GM19193 (cell line): ENCODE results near the gene MUS81.
A peak's percentile ranks its signal among the peaks of the same experiment; 100 is the strongest.

Source experiments
- POLR2A ChIP-seq: IDR thresholded peaks from 4 replicates; pipeline ENCODE4 v1.6.1; 2011; ENCODE audit not compliant: insufficient read depth, insufficient read length; ENCODE audit errors: extremely low read depth

The MUS81 gene

DNA sequence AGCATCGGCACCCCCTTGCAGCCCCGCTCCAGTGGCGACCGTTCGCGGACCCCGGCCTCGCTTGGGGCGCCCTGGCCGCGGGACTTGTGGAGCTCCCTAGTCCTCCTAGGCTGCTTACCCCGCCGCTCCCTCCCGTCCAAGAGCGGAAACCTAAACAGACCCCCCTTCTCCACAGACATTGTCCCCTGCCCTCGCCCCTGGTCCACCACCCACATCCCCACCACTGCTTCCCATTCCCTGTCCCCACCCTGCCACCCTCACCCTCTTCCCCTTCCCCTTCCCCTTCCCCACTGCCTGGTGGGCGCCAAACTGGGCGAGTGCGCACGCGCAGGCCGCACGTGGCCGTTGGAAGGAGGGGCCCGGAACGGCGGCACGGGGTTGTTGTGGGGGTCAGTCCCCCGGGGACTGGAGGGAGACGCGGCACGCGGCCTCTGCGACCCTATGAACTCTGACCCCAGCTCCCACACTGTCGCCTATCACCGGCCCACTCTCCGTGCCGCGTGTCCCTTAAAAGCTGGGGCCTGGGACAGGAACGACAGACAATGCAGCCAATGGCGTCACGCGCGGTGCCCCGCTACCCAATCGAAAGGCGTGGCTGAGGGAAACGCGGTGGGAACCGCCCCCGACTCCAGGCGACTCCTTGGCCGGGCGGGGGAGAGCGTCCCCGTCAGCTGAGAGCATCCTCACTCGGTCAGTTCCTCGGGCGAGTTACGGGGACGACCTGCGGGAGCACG lies 26.8 kb upstream of the MUS81 start, which contains the start of gene SNX32:
TSS of gene SNX32 (plus strand) at position 667 of the 734 bp plus-strand sequence. CDS start 103 bp downstream, outside the sequence.
- TF ChIP-seq POLR2A: peak; percentile 30

DNA sequence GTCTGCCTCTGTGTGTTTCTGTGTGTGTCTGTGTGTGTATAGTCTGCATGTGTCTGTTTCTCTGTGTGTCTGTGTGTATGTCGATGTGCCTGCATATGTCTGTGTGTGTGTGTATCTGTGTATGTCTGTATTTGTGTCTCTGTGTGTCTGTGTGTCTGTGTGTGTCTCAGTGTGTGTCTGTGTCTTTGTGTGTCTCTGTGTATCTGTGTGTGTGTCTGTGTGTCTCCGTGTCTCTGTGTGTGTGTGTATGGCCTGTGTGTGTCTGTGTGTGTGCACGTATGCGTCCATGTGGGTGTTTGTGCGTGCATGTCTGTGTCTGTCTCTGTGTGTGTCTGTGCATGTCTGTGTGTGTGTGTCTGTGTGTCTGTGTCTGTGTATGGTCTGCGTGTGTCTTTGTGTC lies 26.0 kb upstream of the MUS81 start:
- no peak for TF ChIP-seq POLR2A

DNA sequence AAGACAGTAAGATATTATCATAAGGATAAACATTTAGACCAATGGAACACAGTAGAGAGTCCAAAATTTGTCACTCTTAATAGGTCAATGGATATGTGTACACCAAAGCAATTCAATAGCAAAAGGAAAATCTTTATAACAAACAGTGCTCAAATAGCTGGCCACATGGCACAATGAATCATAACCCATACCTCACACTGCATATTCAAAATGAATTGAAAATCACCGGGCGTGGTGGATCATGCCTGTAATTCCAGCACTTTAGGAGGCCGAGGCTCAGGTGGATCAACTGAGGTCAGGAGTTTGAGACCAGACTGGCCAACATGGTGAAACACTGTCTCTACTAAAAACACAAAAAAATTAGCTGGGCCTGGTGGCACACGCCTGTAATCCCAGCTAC lies 18.1 kb upstream of the MUS81 start:
- TF ChIP-seq POLR2A: no peak

DNA sequence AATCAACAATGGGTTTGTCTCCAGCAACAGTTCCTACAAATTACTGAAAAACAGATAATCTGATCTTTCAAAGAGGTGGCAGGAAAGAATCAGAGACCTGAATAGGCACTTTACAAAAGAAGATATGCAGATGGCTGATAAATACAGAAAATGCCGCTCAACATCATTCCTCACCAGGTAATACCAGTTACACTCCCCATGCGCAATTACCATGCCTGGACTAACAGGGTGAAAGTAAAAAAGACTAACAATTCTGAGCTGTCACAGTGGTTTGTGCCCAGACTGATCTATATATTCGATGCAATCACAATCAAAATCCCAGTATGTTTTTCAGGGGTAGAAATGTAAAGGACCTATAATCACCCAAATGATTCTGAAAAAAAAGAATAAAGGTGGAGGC lies 16.4 kb upstream of the MUS81 start:
- no peak for TF ChIP-seq POLR2A

DNA sequence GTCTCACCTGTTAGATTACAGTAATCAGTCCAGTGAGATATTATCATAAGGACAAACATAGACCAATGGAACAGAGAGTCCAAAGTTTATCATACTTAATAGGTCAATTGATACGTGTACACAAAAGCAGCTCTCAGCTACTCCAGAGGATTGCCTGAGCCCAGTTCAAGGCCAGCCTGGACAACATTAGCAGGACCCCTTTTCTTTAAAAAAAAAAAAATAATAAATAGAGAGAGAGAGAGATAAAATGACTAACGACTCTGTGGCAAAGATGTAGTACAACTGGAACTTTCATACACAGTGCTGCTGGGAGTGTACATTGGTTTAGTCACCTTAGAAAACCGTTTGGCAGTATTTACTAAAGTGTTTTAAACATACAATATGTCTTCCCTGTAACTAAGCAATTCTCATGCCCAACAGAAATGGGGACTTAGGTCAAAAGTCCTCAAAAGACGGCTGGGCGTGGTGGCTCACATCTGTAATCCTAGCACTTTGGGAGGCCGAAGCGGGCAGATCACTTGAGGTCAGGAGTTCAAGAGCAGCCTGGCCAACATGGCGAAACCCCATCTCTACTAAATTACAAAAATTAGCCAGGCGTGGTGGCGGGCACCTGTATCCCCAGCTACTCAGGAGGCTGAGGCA lies 15.9 kb upstream of the MUS81 start:
- TF ChIP-seq POLR2A: no peak

DNA sequence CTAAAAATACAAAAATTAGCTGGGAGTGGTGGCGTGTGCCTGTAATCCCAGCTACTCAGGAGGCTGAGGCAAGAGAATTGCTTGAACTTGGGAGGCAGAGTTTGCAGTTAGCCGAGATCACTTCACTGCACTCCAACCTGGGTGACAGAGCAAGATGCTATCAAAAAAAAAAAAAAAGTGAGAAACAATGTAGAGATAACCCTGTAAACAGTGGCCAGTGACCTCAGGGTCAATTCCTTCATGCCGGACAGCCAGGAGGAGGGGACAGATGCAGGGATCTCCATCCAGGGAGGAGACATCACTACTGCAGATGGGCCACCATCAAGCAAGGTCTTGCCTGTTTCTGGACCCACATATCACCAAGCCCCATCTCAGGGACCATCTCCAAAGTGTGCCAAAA lies 12.5 kb upstream of the MUS81 start:
- no peak for TF ChIP-seq POLR2A

DNA sequence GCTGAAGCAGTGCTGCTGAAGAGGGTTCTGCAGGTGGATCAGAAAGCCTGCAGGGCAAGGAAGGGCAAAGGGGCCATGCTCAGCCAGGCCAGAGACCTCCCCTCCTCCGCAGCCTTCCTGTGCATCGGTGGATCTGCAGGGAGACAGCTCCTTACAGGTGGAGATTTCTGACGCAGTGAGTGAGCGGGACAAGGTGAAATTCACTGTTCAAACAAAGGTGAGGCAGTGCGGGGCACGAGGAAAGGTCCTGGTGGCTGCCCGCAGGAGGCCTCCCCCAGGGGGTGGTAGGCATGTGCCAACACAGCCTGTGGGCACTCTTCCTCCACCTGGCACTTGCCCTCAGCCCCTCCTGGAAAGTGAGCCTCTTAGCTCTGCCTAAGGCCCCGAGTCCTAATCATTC lies 10.9 kb upstream of the MUS81 start:
- no peak for TF ChIP-seq POLR2A

DNA sequence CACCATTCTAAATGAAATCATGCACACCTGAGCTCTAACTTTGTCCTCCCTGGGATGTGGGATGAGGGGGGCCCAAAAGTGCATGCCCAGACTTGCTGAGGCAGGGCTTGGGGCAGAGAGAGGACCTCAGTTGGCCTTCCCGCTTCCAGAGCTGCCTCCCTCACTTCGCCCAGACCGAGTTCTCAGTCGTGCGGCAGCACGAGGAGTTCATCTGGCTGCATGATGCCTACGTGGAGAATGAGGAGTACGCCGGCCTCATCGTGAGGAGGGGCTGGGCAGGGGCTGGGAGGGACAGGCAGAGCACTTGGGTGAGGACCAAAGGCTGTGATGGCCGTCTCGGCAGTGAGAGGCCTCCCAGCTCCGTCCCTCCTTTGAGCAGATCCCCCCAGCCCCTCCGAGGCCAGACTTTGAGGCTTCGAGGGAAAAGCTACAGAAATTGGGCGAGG lies 10.4 kb upstream of the MUS81 start:
- TF ChIP-seq POLR2A: no peak

DNA sequence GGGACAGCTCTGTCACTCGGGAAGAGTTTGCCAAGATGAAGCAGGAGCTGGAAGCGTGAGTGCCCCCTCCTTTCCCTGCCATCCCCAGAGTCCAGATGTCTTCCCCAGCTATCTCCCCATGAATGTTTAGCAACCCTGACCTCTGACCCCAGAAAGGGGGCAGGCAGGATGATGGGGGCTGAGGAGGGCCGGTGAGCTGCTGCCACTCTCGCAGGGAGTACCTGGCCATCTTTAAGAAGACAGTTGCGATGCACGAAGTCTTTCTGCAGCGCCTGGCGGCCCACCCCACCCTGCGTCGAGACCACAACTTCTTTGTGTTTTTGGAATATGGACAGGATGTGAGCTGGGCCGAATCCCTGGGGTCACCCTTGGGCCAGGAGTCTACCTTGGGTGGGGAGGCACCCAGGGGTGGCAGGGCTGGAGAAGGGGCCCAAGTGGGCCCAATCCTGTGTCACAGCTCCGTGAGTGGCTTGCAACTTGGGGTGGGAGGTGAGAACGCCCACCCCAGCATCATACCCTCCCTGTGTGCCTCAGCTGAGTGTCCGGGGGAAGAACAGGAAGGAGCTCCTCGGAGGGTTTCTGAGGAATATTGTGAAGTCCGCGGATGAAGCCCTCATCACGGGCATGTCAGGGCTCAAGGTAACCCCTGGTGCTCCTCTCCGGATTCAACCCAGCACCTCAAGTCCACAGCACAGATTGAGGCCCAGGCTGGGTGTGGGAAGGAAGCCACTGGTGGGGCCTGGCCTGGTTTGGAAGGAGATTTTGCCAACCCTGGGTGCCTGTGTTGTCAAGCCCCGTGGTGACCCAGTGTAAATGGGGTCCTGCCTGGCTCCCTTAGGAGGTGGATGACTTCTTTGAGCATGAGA lies 9.8 kb upstream of the MUS81 start:
- no peak for TF ChIP-seq POLR2A

DNA sequence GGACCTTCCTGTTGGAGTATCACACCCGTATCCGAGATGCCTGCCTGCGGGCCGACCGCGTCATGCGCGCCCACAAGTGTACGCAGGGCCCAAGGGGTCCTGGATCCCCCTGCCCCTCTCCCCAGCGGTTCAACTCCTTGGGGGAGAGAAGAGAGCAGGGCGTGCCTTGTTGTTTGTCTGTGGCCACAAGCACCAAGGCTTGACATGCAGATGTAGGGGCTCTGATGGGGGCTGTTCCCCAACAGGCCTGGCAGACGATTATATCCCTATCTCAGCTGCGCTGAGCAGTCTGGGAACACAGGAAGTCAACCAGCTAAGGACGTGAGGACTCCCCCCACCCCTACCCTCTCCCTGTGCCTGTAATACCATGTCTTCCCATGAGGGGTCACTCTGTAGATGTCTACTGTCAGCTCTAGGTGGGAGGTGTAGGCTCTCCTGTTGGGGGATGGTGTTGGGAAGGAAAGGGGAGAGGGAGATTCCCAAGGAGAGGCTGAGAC lies 9.1 kb upstream of the MUS81 start:
- TF ChIP-seq POLR2A: peak; percentile 31

DNA sequence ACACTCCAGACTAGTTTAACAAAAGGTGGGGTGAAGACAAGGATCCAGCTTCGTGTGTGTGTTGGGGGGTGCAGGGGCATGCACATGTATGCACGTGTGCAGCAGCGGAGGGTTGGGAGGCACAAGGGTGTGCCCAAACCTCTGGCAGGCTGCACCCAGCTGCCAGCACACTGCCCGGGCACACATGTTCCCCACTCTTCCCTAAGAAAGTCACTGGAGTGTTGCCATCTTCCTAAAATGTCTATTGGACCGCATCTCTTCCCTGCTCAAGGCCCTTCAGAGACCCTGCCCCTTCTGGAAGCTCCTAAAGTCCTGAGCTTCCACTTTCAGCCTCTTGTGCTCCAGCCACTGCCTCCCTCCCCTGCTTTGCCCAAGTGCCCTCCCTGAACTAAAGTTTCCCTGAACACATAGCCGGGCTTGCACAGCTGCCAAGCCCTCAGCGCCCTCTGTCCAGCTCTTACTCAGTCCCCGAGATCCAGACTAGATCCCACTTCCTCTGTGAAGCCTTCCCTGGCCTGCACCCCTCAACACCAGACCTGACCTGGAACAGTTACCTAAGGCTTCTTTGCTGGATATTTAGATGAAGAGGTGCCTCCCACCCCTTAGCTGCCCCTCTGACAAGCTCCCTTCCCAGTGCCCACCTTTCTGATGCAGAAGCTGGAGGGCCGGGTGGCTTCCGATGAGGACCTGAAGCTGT lies 8.3 kb upstream of the MUS81 start:
- peak; percentile 48 for TF ChIP-seq POLR2A

DNA sequence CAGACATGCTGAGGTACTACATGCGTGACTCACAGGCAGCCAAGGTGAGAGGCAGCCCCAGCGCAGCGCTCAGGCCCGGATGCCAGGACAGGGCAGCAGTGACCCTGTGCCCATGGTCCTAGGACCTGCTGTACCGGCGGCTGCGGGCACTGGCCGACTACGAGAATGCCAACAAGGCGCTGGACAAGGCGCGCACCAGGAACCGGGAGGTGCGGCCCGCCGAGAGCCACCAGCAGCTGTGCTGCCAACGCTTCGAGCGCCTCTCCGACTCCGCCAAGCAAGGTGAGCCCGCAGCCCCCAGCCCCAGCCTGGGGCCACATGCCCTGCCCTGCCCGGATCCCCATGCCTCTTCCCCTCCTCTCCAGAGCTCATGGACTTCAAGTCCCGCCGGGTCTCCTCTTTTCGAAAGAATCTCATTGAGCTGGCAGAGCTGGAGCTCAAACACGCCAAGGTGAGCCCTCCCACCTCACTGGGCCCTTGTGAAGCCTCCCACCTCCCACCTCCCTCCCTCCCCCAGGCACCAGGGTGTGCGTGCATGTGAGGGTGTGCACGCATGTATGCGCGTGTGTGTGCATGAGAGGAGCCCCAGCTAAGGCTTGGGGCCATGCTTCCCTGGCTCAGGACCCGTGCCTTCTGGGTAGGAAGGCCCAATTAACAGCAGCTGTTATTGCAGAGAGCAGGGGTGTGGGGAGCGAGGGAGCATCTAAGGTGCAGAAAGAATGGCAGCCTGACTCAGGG lies 7.6 kb upstream of the MUS81 start:
- TF ChIP-seq POLR2A: peak; percentile 58

DNA sequence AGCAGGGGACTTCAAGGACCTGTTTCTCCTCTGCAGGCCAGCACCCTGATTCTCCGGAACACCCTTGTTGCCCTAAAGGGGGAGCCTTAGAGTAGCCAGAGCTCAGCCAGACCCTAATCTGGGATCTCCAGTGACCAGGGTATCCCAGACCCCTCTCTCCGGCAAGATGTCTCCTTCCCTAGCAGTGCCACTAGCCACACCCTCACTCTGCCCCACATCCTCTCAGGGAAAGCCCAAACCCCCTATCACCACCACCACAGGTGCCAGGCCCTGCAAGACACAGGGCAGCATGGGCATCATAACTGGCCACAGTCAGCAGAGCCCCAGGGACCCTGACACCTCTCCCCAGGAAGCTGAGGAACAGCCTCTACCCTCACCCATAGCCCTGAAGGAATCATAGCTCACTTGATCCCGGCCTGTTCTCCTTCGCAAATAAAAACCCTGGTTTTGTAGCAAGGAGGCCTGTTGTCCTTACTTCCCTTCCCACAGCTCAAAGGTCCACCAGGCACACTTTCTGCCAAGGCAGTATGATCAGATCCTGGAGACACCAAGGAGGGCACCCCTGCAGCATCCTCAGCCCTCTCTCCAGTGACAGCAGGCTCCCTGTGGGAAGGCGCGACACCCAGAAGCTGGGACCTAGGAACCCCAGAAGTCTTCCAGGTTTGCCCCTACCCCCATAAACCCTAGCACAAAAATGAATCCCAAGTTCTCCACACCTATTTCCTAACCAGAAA lies 6.8 kb upstream of the MUS81 start:
- no peak for TF ChIP-seq POLR2A

DNA sequence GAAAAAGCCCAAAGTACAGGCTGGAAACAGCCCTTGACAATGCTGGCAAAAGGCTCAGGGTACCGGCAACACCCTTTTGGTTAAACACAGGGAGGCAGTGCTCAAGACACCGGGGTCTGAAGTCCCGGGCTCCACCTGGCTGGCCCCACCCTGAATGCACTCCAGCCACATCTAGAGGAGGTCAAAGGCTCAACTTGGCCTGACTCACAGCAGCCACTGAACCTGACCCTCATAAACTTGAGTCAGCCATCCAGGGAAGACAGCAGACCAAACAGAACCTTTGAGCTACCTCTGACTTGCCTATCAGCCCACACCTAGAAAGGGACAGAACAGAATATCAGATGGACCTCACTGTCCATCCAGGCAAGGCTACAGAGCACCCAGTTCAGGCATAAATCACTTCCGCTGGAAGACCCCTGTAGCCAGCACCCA lies 6.1 kb upstream of the MUS81 start:
- no peak for TF ChIP-seq POLR2A
